Measurements from ENCODE around the gene GSS. TPM values are rescaled to one million over a fixed set of nuclear protein-coding genes. Genes with fewer than 3 reads are reported as not detected.

Gene GSS
- total RNA-seq (2014; rRNA removed): 82.0 and 95.9 TPM in 2 replicates
- percentile 79 among the genes with signal in this experiment for Bru-seq, nascent RNA
- percentile 73 among the genes with signal in this experiment for BruChase-seq, experiment 1, labeled RNA remaining after a 6-hour chase
- BruChase-seq, experiment 2, labeled RNA remaining after a 2-hour chase: percentile 70 among the genes with signal in this experiment
- long read RNA-seq, transcript GSS-204 (13 exons, 2,131 nt): minor isoform, 9 of 189 reads
- long read RNA-seq, transcript GSS-201 (13 exons, 1,919 nt): major isoform, 101 of 189 reads
- long read RNA-seq, partial matches to known transcripts: 42 of 189 reads
- long read RNA-seq, other reads (novel, unspliced or antisense): 35 of 189 reads

- POLR2A ChIA-PET (ENCODE audit: unreplicated experiment): interaction anchor here (0.6 to 1.0 kb wide), 4 partner anchors 12 to 920 kb away, joined by 3 to 5 read pairs (median 4); no protein-coding TSS in a partner anchor
- TSS peak; percentile 87 for BruUV-seq (replicated peaks)
These were observed at the start of gene GSS, which contains the start of gene MYH7B for GRCh38 chr20:34955231-34956040. Gene GSS, minus strand, starts transcription at chr20:34955806. Its CDS starts 3,954 bp downstream, at chr20:34951852. Gene MYH7B, plus strand, starts transcription at chr20:34955868. Its CDS starts 22,138 bp downstream, at chr20:34978006.

GRCh38 chr20:35004749-35005462 lies 49.3 kb upstream of the GSS start:
- Histone ChIP-seq H3K9me2 (replicated peaks; ENCODE audit: low read length) (no peaks in the 10 kb centered on the region), H3K4me2 (ENCODE audit: low read length) (no peak overlapping the region), H3K9me3 (ENCODE audit: low read length) (no peaks in the 10 kb centered on the region), H3F3A (ENCODE audit: low read length, unreplicated experiment) (no peaks in the 10 kb centered on the region), H3K27ac (ENCODE audit: low read length) (no peak overlapping the region), H3K36me3 (ENCODE audit: low read depth, low read length) (peaks cover 62% of the 10 kb centered on the region), H2AFZ (ENCODE audit: low read length) (no peak overlapping the region), H3K4me1 (ENCODE audit: insufficient read depth, low read length) (no peaks in the 10 kb centered on the region), H3K27me3 (ENCODE audit: low read length) (no peaks in the 10 kb centered on the region), H3K4me3 (ENCODE audit: low read length) (no peak overlapping the region), H3K79me2 (ENCODE audit: low read length) (no peaks in the 10 kb centered on the region), H4K20me1 (ENCODE audit: low read length) (no peaks in the 10 kb centered on the region), H3K9ac (ENCODE audit: low read length) (no peak overlapping the region)
- no peak for DNase-seq
- no TSS peak for BruUV-seq (replicated peaks)
- intact Hi-C loops (cut with micrococcal nuclease): no loop called here
- POLR2A ChIA-PET (ENCODE audit: unreplicated experiment): no interaction called here
- CTCF ChIA-PET: interaction anchor here (0.6 kb wide), 1 partner anchor 91 kb away, joined by 8 read pairs; no protein-coding TSS in a partner anchor
- ATAC-seq: no peak
- TF ChIP-seq EZH2phosphoT487 (IDR thresholded peaks at IDR 0.05; ENCODE audit: borderline replicate concordance, low read length) (no peak), CTCF (conservative IDR thresholded peaks at IDR 0.05; ENCODE audit: low read depth, low read length) (no peak), EZH2 (IDR thresholded peaks at IDR 0.05; ENCODE audit: low read length, unreplicated experiment) (no peak)

More at GRCh38 chr20:34955231-34956040, at the start of gene GSS, which contains the start of gene MYH7B:
- no peaks in the 10 kb centered on the region for H3K9me2 ChIP-seq (replicated peaks; ENCODE audit: low read length)
- H3K27ac ChIP-seq (ENCODE audit: low read length): peak within 1 kb of the TSS; percentile 67
- H2AFZ ChIP-seq (ENCODE audit: low read length): peak within 1 kb of the TSS; percentile 80
- H3K9me3 ChIP-seq (ENCODE audit: low read length): no peaks in the 10 kb centered on the region
- no peaks in the 10 kb centered on the region for H3K27me3 ChIP-seq (ENCODE audit: low read length)
- ATAC-seq (peak; percentile 94), DNase-seq (peak; percentile 98)
- H3F3A ChIP-seq (ENCODE audit: low read length, unreplicated experiment): no peaks in the 10 kb centered on the region
- no peaks in the 10 kb centered on the region for H4K20me1 ChIP-seq (ENCODE audit: low read length)
- peaks cover 17% of the 10 kb centered on the region for H3K4me1 ChIP-seq (ENCODE audit: insufficient read depth, low read length)
- H3K4me2 ChIP-seq (ENCODE audit: low read length): peak within 1 kb of the TSS; percentile 90
- peak within 1 kb of the TSS; percentile 89 for H3K9ac ChIP-seq (ENCODE audit: low read length)
- TF ChIP-seq EZH2phosphoT487 (IDR thresholded peaks at IDR 0.05; ENCODE audit: borderline replicate concordance, low read length): no peak
- TF ChIP-seq CTCF (conservative IDR thresholded peaks at IDR 0.05; ENCODE audit: low read depth, low read length): peak; percentile 79
- TF ChIP-seq EZH2 (IDR thresholded peaks at IDR 0.05; ENCODE audit: low read length, unreplicated experiment): no peak
- CTCF ChIA-PET: interaction anchor here (0.5 to 1.5 kb wide), 7 partner anchors 16 to 308 kb away, joined by 3 to 30 read pairs (median 7); partner anchors contain the start of genes ACSS2 and GGT7
- H3K4me3 ChIP-seq (ENCODE audit: low read length): peak within 1 kb of the TSS; percentile 76
- peaks cover 22% of the 10 kb centered on the region for H3K79me2 ChIP-seq (ENCODE audit: low read length)
- H3K36me3 ChIP-seq (ENCODE audit: low read depth, low read length): no peaks in the 10 kb centered on the region
- intact Hi-C loops (cut with micrococcal nuclease): loop anchor here (1.0 to 2.0 kb wide), 2 partner anchors 49 to 81 kb away; no protein-coding TSS in a partner anchor
